Stimulated activated CD4-positive, alpha-beta T cell treated with anti-CD3 and anti-CD28 coated beads, Interleukin-4, amount 100 ng/mL, for 24 hours (primary cell): ENCODE data around the gene PTEN.
"Not testable (repeated sequence)": the region's sequence is repeated elsewhere in the genome, so short reads cannot be mapped to it uniquely, and the experiment has no call there.

Experiments used
- DNase-seq: peaks from one replicate; pipeline ENCODE4 v3.0.0-alpha.2; 2020

PTEN gene

DNA sequence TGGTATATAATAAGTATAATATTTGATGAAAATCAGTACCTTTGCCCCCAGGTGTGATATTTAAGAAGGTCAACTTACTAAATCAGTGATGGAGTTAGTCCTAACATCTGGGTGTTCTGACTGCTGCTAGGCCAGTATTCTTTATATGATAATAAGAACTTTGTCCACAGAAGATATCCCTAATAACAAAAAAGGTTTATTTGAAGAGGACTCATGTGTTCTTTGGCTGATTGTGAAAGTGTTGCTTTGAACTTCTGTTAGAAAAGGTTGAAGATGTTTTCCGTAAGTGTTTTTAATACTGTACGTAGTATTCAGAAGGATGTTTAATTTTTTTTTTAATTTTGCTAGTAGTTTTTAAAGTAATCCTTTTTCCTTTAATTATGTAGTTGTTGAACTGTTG, 10.2 kb downstream of the PTEN start:
- DNase-seq: no peak

DNA sequence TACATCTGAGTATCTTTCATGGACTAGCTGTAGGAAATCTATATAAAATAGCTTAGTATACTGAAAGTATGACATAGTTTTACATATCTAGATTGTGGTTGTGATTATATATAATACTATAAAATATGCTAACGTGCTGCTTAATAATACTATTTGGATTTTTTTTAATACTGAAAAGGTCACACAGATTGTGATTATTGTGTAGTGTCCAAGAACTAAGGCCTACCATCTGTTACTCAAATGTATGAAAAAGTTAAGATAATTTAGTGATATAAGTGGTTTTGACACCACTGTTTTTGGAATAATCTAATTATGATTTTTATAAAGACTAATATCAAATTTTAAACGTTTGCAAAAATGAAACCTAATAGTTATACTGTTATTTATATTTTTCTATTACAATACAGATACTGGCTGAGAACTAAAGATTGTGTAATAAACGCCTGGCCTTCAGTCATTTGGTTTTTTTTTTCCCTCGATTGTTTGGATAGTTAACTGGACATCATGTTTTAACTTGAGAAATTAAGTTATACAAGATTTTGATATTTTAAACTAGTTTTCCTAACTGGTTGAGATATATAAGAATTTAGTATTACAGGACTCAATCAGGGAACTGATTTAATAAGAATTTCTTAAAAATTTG, 12.6 kb downstream of the PTEN start:
- DNase-seq: no peak

DNA sequence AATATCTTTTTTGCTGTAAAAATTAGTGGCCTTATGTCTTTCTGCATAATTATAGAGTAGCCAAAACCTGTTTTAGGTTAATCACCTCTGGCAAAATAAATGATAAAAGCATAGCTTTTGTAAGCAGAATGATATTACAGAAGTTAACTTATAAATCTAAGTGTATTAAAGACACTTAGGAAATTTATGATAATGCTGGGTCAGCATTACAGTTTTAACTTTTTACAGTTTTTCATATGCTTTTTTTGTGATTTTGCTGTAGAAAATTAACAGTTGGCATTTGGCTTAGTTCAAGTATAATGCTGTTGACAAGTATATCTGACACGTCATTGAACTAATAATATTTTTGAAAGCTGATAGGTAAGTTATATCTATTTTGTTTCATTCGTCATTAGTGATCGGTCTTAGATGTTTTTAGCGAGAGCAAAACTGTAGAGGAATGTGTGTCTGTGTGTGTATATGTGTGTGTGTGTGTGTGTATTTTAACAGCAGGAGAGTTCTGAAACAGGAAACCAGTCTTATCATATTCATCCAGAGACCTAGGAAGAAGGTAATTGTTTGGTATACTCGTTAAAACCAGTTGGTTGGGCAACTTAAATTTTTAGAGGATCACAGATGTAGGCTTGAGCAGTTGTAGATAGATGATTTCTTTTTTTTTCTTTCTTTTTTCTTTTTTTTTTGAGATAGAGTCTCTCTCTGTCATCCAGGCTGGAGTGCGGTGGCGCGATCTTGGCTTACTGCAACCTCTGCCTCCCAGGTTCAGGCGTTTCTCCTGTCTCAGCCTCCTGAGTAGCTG, 15.4 kb downstream of the PTEN start:
- DNase-seq: no peak

DNA sequence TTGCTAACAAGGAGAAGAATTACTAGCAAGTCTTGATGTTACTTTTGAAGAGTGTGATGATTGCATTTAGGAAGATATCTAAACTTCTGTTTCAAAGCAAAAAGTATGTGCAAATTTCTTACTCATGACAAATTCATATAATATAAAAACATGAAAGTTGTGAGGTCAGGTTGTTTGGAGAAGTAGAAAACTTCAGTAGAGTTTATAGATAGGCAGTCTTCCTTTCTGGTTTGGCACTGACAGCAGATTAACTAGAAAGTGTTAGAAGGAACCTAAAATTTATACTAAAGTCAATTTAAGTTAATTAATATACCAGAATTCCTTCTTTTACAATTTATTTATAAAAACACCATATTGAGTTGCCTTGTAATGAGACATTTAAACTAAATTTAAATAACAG, 16.9 kb downstream of the PTEN start:
- DNase-seq: no peak

DNA sequence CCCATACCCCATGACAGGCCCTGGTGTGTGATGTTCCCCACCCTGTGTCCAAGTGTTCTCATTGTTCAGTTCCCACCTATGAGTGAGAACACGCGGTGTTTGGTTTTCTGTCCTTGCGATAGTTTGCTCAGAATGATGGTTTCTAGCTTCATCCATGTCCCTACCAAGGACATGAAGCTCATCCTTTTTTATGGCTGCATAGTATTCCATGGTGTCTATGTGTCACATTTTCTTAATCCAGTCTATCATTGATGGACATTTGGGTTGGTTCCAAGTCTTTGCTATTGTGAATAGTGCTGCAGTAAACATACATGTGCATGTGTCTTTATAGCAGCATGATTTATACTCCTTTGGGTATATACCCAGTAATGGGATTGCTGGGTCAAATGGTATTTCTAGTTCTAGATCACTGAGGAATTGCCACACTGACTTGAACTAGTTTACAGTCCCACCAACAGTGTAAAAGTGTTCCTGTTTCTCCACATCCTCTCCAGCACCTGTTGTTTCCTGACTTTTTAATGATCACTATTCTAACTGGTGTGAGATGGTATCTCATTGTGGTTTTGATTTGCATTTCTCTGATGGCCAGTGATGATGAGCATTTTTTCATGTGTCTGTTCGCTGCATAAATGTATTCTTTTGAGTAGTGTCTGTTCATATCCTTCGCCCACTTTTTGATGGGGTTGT, 18.1 kb downstream of the PTEN start:
- DNase-seq: not testable (repeated sequence)

DNA sequence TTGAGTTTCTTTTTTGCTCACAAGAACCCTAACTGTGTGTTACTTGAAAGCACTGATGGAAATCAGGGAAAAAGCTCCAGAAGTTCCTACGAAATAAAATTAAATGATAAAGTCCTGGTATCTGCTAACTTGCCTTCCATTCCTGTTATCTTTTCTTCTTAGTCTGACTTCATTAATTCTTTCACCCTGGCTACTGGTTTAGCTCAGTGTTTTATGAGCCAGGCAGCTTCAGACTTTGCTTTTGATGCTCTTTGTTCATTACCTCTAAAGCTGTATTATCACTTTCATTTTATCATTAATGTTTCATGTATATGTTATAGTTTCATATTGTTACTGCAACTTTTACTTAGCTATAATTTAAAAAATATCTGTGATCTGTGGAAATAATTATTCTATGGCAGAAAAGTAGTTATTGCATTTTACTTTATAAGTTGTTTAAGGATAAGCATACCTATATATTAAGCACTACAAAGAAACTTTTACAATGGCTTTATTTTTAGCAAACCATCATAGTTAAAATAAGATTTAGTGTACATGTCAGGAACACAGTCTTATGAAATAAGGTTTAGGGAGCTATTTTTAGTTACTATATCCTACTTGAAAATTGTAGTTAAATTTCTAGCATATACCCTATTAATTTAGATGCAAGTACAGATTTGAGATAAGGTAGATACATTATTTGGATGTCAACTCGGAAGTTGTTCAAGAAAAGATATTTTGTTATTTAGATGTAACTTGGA, 19.3 kb downstream of the PTEN start:
- DNase-seq: no peak

DNA sequence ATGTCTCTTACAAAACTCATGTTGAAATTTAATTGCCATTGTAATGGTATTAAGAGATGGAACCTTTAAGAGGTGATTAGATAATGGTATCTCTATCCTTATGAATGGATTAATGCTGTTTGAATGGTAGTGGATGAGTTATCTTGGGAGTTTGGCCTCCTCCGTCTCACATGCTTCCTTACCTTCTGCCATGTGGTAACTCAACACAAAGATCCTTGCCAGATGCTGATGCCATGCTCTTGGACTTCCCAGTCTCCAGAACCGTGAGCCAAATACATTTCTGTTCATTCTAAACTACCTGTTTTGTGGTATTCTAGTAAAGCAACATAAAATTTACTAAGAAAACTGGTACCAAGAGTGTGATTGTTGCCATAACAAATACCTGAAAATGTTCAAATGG, 23.2 kb downstream of the PTEN start:
- no peak for DNase-seq

DNA sequence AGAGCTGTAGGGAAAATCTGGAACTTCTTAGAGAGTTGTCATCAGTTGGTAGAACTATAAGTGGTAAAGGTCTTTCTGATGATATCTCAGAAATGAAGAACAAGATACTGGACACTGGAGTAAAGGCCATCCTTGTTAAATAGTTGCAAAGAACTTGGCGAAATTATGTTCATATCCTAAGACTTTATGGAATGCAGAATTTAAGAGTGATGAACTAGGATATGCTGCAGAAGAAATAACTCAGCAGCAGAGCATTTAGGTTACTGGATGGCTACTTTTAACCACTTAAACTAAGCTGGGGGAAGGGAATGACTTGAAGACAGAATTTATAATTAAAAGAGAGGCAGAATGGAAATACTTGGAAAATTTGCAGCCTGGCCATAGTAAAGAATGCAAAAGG, 23.7 kb downstream of the PTEN start:
- no peak for DNase-seq

DNA sequence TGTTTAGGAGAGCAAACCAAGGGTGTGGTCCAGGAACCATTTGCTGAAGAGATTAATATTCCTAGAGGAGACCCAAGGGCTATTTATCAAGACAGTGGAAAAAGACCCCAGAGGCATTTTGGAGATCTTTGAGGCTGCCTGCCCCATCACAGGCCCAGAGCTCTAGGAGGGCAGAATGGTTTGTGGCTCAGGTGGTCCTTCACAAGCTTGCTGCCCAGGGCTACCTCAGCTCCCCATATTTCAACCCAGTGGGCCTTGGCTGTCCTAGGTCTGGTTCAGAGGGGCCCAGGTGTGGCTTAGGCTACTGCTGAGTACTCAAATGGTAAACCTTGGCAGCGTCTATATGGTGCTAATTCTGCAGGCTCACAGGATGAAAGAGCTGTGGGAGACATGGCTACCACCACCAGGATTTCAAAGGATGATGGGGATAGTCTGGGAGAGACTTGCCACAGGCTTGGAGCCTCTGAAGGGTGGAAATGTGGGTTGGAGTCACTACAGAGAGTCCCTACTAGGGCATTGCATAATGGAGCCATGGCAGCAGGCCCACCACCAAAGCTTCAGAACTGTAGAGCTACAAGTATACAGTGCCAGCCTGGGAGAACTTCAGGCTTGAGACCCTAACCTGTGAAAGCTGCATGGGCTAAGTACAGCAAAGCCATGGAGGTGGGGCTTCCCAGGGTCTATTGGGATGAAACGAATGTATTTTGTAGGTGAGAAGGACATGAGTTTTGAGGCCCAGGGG, 24.3 kb downstream of the PTEN start:
- DNase-seq: no peak

DNA sequence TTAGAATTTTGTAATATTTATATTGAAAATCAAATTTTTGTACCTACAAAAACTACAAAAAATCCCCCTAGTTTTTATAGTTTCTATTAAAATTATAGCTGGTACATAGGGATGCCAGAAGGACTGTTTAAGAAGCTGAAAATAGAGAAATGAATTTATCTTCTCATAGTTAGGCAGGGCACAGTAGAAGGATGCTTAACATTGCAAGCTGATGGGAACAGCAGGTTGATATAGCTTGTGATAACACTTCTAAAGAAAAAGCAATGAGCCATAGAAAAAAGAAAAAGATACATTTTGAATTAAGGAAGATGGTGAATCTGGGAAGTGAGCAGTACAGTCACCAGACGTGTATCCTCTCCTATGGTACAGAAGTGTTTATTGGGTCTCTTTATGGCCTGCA, 32.0 kb downstream of the PTEN start:
- no peak for DNase-seq

DNA sequence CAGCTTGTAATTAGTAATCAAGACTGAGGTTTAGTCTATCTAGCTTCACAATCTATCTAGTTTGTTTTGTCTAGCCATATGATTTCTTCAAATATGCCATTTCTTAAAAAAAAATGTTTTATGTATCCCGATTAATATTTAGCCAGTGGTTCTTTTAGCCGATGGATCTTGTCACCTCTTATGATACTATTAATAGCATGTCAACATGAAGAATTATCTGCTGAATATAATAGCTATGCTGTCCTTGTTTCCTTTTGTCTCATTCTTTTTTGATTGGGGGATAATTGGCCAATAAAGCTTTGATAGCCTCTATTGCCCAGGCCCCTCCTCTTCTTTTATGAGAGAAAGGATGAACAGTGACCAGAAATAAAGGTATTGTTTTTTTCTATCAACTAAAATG, 32.8 kb downstream of the PTEN start:
- no peak for DNase-seq

DNA sequence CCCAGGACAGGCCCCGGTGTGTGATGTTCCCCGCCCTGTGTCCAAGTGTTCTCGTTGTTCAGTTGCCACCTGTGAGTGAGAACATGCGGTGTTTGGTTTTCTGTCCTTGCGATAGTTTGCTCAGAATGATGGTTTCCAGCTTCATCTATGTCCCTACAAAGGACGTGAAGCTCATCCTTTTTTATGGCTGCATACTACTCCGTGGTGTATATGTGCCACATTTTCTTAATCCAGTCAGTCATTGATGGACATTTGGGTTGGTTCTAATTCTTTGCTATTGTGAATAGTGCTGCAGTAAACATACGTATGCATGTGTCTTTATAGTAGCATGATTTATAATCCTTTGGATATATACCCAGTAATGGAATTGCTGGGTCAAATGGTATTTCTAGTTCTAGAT, 34.5 kb downstream of the PTEN start:
- DNase-seq: not testable (repeated sequence)

DNA sequence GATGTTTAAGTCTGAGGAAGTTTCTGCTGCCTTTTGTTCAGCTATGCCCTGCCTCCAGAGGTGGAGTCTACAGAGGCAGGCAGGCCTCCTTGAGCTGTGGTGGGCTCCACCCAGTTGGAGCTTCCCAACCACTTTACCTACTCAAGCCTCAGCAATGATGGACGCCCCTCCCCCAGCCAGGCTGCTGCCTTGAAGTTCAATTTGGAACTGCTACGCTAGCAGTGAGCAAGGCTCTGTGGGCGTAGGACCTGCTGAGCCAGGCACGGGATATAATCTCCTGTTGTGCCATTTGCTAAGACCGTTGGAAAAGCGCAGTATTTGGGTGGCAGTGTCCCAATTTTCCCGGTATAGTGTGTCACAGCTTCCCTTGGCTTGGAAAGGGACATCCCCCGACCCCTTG, 40.0 kb downstream of the PTEN start:
- not testable (repeated sequence) for DNase-seq

DNA sequence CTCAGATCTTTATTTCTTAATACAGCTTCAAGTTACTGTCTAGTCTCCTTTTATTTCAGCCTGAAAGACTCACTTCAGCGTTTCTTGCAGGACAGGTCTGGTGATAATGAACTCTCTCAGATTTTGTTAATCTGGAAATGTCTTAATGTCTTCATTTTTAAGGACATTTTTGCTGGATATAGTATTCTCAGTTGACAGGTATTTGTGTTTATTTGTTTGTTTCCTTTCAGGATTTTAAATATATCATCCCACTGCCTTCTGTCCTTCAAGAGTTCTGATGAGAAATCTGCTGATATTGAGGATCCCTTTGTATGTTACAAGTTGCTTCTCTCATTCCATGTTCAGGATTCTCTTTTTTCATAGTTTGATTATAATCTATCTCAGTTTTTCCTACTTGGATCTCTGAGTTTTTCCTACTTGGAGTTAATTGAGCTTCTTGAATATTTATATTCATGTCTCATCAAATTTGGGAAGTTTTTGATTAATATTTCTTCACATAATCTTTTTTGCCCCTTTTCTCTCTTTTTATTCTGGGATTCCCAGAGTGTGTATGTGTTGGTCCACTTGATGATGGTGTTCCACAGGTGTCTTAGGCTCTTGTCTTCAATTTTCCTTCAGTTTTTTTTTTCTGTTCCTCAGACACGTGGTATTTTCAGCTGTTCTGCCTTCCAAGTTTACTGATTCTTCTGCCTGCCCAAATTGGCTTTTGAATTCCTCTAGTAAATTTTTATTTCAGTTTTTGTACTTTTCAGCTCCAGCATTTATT, 49.9 kb downstream of the PTEN start:
- no peak for DNase-seq

DNA sequence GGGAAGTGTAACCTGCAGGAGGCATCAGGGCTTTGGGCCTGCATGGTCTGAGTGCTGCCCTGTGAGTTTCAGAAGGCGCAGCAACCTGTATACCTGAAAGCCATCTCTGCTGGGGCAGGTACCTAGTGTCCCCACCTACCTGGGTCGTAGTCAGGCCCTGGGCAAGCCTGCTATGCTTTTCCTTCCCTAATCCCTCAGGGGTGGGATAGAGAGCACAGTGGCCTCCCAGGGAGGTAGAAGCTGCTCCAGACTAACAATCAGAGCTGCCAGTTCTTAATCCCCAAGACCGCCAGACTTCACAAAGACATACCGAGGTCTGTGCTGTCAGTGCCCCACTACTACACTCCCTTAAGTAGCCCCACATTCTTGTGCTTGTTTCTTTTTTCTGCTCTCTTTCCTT, 52.0 kb downstream of the PTEN start:
- no peak for DNase-seq

DNA sequence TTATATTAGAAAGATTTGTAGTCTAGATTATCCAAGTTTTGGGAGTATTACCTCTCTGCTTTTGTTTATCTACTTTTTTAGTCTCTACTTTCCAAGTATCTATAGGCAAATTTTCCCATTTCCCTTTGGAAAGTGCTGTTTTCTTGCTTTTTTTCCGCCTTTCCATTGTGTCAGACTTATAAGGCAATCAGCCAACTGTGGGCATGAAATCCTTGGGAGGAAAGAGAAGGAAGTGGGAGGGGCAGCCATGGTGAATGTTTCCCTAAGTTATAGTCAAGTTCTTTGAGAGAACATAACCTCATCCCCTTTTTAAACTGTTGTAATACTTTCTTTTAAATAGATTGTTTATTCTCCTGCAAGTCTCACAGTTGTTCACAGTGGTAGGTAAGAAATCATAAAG, 52.6 kb downstream of the PTEN start:
- no peak for DNase-seq

DNA sequence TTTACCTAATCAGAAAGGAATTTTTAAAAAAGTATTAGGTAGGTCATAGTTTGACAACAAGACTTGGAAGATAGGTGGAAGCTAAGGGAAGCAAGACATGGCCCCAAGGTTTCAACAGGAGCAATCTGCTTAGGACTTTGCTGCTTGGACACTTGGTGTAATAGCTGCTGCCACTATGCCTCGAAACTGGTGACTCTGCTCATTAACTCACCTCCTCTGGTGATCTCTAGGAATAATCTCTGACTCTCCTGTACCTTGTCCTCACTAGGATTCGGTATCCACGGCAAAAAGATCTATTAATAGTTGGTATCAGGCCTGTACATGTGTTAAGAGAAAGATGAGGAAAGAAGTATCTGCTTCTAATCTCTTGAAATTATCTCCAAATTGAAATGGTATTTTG, 53.1 kb downstream of the PTEN start:
- no peak for DNase-seq

DNA sequence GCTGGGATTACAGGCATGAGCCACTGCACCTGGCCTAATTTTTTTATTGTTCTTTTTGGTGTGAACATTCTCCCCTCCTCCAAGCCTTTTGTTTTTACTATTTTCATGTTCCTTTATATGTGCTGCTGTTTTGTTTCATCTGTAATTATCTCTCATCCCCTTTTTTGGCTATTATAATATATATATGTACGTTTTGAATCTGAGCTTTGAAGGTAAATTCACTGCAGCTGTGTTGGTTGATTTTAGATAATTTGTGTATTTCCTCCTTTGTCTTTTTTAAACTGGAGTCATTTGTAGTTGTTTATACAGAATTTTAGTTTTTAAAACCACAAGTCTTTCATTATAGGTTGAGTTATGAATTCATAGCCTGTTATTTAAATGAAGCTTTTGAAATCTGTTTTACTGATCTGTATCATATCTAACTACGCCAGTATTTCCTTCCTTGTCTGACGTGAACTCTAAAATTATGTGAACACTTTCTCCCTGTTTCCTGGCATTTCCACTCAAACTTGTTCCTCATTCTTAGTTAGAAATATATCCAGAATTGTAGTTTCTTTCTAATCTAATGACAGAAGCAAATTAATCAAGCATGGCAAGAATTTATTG, 54.9 kb downstream of the PTEN start:
- no peak for DNase-seq

DNA sequence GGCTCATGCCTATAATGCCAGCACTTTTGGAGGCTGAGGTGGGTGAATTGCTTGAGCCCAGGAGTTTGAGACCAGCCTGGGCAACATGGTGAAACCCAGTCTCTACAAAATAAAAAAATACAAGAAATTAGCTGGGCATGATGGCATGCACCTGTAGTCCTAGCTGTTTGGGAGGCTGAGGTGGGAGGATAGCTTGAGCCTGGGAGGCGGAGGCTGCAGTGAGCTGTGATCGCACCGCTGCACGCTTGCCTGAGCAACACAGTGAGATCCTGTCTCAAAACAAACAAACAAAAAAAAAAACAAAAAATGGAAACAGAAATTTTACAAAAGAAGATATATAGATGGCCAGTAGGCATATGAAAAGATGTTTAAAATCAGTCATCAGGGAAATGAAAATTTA, 57.1 kb downstream of the PTEN start:
- DNase-seq: no peak

DNA sequence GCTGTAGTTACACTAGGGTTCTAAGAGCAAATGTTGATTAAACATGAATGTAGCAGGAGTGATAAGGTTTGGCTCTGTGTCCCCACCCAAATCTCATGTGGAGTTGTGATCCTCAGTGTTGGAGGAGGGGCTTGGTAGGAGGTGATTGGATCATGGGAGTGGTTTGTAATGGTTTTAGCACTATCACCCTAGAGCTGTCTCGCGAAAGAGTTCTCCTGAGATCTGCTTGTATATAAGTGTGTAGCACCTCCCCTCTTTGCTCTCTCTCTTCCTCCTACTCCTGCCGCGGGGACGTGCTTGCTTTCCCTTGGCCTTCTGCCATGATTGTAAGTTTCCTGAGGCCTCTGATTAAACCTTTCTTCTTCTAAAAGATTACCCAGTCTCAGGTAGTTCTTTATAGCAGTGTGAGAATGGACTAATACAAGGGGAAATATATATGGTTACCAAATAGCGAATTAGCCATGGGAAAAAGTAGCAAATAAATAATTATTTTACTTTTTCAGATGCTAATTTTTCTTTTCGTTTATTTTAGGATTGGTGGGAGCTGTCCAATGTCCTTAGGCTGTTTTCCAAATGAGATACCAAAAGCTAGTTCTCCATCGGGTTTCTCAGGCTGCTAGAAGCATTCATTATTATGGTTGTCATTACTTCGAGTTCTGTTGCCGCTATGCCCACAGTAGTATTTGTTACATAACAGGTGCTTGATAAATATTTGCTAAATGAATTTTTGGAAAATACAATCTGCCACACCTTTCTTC, 58.7 kb downstream of the PTEN start:
- no peak for DNase-seq

DNA sequence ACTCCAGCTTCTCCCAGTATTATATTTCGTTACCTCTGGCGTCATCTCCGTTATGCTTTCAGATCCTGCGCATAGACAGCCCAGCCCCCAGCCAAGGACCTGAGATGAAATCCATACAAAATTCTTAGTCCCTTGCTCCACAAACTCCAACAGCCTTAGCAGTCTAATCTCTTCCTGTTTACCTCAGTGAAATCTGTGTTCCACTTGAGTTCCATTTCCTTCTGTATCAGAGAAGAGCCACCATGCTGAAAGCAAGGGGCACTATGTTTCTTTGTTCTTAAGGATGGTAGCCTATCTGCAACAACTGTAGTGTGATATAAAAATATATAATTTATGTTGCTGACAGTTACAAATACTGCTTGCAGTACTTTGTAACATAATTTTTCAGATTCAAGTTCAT, 59.8 kb downstream of the PTEN start:
- no peak for DNase-seq
